ENCODE results near the gene RPL11. TPM values are rescaled to one million over a fixed set of nuclear protein-coding genes. Genes with fewer than 3 reads are reported as not detected.

RPL11 gene
- total and polyA plus RNA-seq, 4 donors, result 270 to 816 (median 501) TPM

- Histone ChIP-seq H3K27me3 (ENCODE audit: control insufficient read depth in 4 of 4, insufficient read depth in 4 of 4, low read length in 3 of 4) (no peaks in the 10 kb centered on the region), H3K4me1 (ENCODE audit: control insufficient read depth in 4 of 4, insufficient read depth in 4 of 4, low read length in 3 of 4) (peaks cover 3 to 62% (median 39%) of the 10 kb centered on the region in 4 donors), H3K4me3 (ENCODE audit: low read depth in 1 of 3, low read length in 3 of 3) (no peak overlapping the region), H3K9ac (ENCODE audit: low read depth in 1 of 2, low read length in 2 of 2) (no peak overlapping the region), H3K9me3 (ENCODE audit: control insufficient read depth in 4 of 4, low read length in 3 of 4) (no peaks in the 10 kb centered on the region), H3K36me3 (ENCODE audit: control insufficient read depth in 4 of 4, insufficient read depth in 3 of 4, low read depth in 1 of 4, low read length in 3 of 4) (peaks cover 2 to 18% (median 4%) of the 10 kb centered on the region in 4 donors), H3K27ac (ENCODE audit: low read depth in 1 of 2, low read length in 2 of 2) (no peak overlapping the region)
- WGBS, result 15% methylated on average over 1 of the region's 1 CpG
- no peak for DNase-seq (ENCODE audit: low spot score)
- TF ChIP-seq JUND (IDR thresholded peaks at IDR 0.05) (no peak), ZBTB33 (IDR thresholded peaks at IDR 0.05) (no peak), RAD21 (IDR thresholded peaks at IDR 0.05) (peak; percentile 34 to 70), HNF4A (conservative IDR thresholded peaks at IDR 0.05) (no peak), CTCF (IDR thresholded peaks at IDR 0.05; ENCODE audit: low read depth, low read length, missing input control) (peak; percentile 43), SP1 (IDR thresholded peaks at IDR 0.05) (no peak), EGR1 (IDR thresholded peaks at IDR 0.05; ENCODE audit: low read depth in 2 of 2) (no peak), HNF4G (IDR thresholded peaks at IDR 0.05) (no peak)
Observed at GRCh38 chr1:23745515-23745914, 53.9 kb downstream of the RPL11 start.

Other genes with a start within 250 kb of the RPL11 start
- gene ASAP3, start 207.6 kb upstream of the RPL11 start, total RNA-seq, result 10 to 100 TPM; 20.9 to 25.9 TPM
- 10 to 100 TPM in 1 of 2 donors, 1 to 10 TPM in 1; 8.3 to 12.5 TPM for gene ASAP3, start 207.6 kb upstream of the RPL11 start, polyA plus RNA-seq
- 10 to 100 TPM in 1 of 2 donors, under 1 TPM in 1; 0.08 to 79.9 TPM for gene E2F2, start 160.6 kb upstream of the RPL11 start, total RNA-seq
- under 1 TPM; 0.36 to 0.53 TPM for gene E2F2, start 160.6 kb upstream of the RPL11 start, polyA plus RNA-seq
- 10 to 100 TPM; 21.6 to 38.6 TPM for gene ID3, start 132.3 kb upstream of the RPL11 start, total RNA-seq
- 10 to 100 TPM; 37.3 to 42.6 TPM for gene ID3, start 132.3 kb upstream of the RPL11 start, polyA plus RNA-seq
- 10 to 100 TPM; 11.1 to 34.9 TPM for gene ELOA, start 51.7 kb downstream of the RPL11 start, total RNA-seq
- 10 to 100 TPM; 20.9 to 27.8 TPM for gene ELOA, start 51.7 kb downstream of the RPL11 start, polyA plus RNA-seq
- gene PITHD1, start 86.6 kb downstream of the RPL11 start, total RNA-seq, result 10 to 100 TPM; 28.4 to 86.4 TPM
- 10 to 100 TPM; 17.1 to 21.1 TPM for gene PITHD1, start 86.6 kb downstream of the RPL11 start, polyA plus RNA-seq
- 10 to 100 TPM; 26.3 to 33.9 TPM for gene LYPLA2, start 99.3 kb downstream of the RPL11 start, total RNA-seq
- 10 to 100 TPM; 52.6 to 71.1 TPM for gene LYPLA2, start 99.3 kb downstream of the RPL11 start, polyA plus RNA-seq
- gene GALE, start 108.9 kb downstream of the RPL11 start, total RNA-seq, result 10 to 100 TPM; 22.9 to 43.4 TPM
- 10 to 100 TPM; 37.0 to 40.4 TPM for gene GALE, start 108.9 kb downstream of the RPL11 start, polyA plus RNA-seq
- 100 to 1,000 TPM in 1 of 2 donors, 10 to 100 TPM in 1; 68.2 to 111 TPM for gene HMGCL, start 133.6 kb downstream of the RPL11 start, total RNA-seq
- gene HMGCL, start 133.6 kb downstream of the RPL11 start, polyA plus RNA-seq, result 100 to 1,000 TPM; 187 to 198 TPM
- gene FUCA1, start 176.5 kb downstream of the RPL11 start, total RNA-seq, result 10 to 100 TPM; 33.8 to 58.0 TPM
- gene FUCA1, start 176.5 kb downstream of the RPL11 start, polyA plus RNA-seq, result 10 to 100 TPM; 39.2 to 50.2 TPM
- under 1 TPM; 0.08 to 0.28 TPM for gene CNR2, start 221.6 kb downstream of the RPL11 start, total RNA-seq
- under 1 TPM; 0.03 to 0.10 TPM for gene CNR2, start 221.6 kb downstream of the RPL11 start, polyA plus RNA-seq